AG08396 (cell line): ENCODE measurements around the gene TMPRSS4.

ENCODE experiments used
- DNase-seq: peaks from one replicate; pipeline ENCODE4 v3.0.0; 2012; ENCODE audit warnings: low spot score, mixed read lengths

The TMPRSS4 gene

DNA sequence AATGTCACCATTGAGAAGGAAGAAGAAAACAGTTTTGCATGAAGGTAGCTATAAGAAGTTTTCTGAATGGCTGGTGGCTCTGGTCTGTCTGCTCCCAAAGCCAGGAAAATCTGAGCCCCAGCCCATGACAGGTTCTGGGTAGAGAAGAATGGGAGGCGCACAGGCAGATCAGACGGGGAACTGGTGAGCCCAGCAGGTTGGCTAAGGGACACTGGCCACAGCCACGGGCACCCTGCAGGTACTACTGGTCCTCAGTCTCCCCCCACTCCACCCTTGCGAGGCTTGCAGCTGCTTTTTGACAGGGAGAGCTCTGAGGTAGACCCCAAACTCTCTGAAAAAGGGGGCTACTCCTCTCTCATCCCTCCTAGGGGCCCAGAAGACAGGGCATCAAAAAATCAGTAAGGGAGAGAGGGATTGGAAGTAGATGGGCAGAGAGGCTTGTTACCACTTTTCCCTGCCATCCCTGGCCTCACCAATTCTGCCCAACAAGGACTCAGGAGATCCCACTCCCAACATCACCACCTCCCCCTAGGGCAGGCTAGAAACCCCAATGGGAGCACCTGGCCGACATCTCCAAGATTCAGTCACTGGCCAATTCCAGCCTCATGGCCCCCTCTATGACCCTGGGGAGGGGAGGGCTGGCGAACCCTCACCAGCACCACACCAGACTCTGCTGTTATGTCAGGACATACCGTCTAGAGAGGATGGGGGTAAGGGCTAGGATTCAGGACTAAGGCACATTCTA, 58.3 kb downstream of the TMPRSS4 start:
- no peak for DNase-seq

DNA sequence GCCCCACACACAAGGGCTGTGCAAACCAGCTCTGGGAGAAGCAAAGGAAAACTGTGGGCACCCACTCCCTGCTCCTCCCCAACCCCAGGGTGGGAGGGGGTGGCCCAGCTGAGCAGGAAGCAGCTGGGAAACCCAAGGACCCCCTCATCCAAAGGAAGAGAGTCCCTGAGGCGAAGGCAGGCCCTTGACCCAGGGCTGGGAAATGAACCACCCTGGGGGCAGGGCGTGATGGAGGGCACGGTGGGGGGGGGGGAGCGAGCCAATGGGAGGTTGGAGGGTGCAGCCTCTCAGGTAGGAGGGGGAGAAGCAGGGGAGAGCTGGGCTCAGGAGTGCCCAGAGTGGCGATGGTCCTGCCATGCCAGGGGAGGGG, 58.9 kb downstream of the TMPRSS4 start:
- no peak for DNase-seq

DNA sequence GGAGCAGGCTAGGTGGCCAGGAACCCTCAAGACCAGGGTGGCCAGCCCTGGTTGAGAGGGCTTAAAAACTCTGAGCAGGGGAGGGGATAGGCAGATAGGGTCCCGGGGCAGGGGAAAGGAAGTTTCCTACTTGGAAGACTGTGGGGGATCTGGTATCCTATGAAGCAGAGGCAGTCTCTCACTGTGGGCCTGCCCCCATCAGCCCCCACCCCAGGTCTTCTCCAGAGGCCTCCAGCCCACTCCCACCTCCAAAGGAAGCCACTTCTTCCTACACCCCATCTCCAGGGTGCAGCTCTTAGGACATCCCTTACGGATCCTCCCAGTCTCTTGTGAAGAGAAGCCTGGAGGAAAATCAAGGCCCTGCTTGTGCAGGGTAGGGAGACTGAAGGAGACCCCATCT, 59.5 kb downstream of the TMPRSS4 start:
- no peak for DNase-seq

DNA sequence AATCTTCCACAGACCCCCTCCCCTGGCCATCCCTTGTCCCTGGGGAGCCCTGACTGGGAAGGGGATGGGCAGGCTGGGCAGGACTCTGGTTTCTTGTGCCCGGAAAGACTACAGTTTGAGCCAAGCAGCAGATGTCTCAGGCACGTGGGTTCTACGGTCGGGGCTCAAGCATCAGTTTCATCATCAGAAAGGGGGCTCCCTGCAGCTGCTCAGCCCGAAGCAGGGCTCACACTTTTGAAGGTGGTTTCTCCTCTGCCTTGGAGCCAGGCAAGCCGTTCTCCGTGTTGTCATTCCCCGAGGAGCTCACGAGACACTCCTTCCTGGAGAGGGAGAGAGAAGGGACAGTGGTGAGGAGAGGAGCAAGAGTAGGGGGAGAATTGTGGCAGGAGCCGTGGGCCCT, 59.9 kb downstream of the TMPRSS4 start:
- no peak for DNase-seq

DNA sequence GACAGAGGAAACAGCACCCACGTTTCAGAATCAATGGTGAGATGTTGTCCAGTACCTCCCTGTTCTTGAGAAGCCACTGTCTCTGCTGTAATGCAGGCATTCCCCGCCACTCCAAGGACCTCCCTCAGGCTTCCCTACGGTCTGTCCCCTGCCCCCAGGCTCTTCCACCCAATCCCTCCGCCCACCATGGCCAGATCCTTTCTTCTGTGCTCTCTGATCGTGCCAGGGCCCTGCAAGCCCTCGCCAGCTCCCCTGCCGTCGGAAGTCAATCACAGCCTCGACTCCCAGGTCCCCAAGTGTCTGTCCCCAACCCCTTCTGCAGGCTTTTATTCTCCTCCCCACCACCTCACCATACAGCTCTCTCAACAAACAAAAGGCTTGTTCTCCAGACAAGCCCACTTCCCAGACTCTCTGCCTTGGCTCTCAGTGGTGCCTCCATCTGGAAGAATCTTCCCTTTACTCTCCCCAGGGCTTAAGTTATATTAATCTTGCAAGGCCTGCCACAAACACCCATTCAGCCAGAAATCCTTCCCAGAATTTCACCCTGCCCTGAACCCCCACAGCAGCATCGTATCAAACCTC, 62.1 kb downstream of the TMPRSS4 start:
- DNase-seq: no peak

DNA sequence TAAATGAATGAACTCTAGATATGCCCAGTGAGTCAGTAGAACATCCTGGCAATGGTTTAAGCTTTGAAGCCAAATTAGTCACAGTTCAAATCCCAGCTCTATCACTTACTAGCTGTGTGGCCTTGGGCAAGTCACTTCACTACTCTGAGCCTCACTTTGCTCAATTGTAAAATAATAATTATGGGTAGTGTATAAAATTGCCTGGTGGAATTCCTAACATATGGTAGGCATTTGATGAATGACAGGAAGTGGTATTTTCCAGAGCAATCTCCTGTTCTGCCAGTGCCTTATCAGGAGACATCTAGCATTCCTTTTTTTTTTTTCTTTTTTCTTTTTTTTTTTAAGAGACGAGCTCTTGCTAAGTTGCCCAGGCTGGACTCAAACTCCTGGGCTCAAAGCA, 62.7 kb downstream of the TMPRSS4 start:
- no peak for DNase-seq

DNA sequence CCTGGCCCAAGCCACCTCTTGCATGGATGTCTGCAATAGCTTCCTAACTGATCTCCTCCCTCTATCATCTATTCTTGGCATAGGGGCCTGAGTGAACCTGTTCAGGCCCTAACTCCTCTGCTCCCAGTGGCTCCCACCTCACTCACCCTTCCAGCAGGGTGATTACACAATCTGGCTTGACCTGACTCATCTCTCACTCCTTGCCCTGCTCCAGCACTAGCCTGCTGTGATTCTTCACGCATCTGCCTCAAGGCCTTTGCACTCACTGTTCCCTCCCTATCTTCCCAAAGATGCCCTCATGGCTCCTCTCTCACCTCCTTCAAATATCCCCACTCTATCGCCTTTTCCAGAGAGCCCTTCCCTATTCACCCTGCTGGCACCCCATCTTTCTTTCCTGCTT, 65.2 kb downstream of the TMPRSS4 start:
- no peak for DNase-seq

DNA sequence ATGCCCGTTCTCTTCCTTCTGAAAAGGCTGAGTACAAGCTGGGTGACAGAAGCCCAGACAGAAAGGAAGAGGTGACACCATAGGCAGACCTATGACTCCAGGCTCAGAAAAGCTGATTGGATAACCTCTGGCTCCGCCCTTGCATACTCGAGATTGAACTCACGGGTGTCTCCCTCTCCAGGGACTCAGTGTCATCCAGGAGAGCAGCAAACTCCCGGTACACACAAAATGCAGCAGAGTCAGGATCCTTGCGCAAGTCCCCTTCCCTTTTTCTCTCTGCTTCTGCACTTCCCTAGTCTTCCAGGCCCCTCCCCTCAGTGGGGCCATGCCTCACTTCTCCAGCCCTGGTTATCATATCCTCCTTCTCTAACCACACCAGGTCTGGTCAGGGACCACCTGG, 65.9 kb downstream of the TMPRSS4 start:
- DNase-seq: no peak

DNA sequence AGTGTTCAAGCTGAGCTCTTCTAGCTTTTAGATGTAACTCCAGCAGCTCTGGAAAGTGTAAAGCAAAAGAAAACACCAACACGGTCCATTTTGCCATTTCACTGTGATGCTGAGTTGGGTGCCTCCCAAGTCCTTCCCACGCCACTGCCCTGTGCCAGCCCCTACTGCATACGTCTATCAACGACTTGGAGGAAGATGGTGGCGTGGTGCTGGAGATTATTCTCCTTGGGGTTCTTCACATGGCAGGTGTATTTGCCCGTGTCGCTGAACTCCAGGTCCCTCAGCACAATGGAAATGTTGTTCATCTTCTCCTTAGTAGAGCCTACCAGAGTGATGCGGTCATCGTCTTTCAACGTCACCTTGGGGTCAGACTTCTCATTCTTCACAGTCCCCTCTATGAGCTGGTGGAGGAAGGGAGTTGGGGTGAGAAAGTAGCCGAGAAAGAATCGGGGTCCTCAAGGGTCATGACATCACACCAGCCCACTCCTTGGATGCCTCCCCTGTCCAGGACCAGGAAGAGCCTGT, 66.8 kb downstream of the TMPRSS4 start:
- no peak for DNase-seq

DNA sequence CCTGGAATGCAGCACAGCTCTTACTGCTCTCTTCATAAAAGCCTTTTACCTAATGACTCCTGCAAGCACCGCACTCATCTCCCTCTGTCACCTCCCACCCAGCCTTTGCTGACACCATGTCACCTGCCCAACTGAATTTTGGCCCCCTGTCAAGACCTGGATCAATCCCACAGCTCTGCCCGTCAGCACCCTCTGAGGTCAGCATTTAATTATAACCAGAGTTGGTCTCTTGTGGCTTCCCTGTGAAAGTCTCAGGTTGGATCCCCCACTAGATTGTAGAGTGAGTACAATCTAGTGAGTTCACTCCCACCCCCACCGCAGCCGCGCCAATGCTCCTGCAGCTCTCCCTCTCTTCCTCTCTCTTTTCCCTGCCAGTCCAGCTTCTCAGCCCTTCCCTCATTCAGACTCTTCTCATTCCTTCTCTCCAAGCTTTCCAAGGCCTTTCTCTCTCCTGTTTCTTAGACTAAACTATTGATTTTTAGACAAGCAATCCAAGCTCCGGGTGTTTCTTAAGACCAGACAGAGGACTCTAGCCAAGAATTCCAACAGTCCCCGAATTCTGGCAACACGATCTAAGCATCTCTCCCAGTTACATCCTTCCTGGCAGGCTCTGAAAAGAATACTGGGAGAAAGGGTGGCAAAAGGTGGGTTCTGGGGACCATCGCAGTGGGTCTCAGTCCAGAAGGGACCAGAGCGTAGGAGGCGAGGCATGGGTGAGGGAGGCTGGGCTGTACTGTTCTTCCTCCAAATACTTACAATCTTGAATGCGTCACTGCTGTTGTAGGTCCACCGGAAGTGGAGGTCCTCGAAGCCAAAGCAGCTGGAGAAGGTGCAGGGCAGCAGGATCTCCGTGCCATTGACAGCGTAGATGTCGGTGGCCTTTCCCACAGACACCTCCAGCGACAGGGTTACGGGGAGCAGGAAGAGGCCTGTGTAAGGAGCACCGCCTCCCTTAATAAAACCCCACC, 67.7 kb downstream of the TMPRSS4 start:
- no peak for DNase-seq

DNA sequence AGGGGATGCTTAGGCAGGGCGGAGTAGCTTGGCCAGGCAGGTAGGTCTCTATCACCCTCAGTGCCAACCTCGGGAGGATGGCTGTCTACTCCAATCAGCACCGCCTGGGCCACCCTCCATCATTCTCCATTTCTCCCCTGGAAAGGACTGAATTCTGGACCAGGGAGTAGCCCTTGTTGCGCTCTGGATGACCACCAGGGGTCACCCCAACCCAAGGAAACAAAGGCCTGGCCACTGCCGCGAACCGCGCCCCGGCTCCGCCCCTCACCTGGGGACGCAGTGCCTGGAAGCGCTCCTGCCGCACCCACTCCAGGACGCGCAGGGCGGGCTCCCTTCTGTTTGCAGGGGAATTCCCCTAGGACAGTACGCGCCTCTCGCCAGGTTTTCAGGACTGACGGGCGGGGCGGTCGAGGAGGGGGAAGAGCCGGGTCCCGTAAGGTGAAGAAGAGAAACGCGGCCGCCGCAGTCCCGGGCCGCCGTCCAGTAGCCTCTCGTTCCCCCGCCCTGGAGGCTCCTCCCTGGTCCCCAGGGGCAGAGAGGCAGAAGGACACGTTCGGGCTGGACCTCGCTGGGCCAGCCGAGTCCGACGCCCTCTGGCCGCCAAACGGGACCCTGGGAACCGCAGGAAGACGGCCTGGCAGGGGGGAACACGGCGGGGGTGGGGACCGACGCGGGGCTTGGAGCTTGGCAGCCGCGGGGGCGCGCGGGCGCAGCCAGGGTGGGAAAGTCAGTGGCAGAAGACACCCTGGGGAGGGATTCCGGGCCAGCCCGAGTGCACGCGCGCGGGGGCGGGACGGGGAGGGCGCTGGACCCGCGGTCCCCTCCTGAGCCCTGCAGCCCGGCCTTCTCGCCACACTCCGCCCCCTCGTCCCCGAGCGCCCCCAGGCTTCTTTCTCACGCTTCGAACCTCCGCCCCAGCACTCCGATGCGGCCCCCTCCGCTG, 68.7 kb downstream of the TMPRSS4 start:
- DNase-seq: peak; percentile 95

DNA sequence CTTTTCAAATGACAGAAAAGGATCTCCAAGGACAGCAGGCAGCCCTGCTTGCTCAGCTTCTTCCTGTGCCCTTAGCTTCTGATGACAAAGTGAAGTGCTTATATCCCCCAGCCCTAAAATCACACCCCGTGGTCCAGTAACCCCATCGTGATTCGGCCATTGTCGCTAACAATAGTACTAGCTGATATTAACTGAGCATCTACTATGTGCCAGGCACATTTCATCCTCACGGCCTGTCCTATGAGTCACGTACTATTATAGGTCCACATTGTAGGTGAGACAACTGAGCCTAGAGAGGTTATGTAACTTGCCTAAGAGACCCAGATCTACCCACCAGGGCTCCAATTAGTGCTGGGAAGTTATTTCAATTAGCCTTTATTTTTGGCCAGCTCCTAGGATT, 69.7 kb downstream of the TMPRSS4 start:
- DNase-seq: no peak

DNA sequence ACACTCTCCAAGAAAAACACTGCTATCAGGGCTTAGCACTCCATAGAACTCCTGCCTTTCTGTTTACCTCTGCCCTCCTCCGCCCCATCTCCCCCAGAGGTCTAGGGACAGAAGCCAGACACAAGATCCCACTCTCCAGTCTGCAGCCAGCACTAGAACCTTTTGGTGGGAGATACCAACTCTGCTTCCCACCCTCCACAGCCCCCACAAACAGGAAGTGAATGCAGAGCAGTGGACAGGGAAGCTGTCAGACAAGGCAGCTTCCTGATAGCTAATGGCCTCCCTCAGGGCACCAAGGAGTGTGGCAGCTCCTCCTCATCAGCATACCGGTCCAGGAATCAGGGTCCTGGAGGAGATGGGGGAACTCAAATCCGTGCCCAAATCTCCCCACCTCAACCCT, 70.6 kb downstream of the TMPRSS4 start:
- no peak for DNase-seq

DNA sequence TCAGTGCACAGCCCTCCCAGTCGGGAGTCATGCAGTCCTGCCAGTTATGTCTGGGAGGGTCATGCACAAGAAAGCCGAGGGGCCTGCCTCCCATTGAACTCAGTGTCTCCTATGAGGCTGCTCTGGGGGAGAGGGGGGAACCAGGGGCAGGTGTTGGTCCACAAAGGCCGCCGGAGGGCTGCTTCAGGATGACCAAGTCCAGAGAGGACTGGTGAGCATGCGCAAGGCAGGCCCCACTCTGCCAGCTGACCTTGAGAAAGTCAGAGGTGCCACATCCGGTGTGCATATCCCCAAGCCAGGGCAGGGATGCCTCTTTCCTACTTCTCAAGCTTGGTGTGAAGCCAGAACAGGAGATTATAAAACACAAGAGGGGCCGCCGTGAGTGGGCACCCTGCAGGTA, 71.4 kb downstream of the TMPRSS4 start:
- DNase-seq: no peak

DNA sequence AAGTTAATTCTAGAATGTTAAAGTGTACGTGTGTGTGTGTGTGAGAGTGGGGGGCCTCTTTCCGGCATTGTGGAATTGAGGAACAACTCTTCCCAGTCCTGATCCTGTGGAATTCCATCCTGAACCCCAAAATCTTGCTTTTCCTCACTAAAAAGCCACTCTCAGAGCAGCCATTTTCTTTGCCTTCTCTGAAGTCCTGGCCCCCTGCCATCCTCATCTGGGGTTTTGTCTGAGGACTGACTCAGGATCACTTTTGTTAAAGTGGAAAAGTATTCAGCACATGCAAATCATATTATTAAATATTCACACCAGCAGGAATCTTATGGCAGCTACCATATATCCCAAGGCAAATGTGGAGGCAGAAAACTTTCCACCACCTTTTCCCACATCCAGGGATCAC, 72.0 kb downstream of the TMPRSS4 start:
- DNase-seq: peak; percentile 39

DNA sequence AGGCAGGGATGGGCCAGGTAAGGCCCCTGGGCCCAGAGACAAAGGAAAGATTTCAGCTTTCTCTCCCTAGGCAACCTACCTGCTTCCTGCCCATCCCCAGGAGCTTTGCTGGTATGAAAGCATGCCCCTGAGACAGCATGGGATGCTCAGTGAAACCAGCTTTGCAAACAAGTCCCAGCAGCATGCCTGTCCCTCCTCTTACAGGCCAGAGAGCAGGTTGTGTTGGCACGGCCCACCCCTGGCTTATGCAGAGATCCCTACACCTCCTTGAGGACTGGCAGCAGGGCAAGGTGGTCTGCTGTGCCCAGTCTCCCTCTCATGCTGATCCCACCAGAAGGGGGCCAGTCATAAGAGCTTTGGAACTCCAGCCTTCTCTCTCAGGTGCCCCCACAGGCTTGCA, 72.6 kb downstream of the TMPRSS4 start:
- DNase-seq: no peak

DNA sequence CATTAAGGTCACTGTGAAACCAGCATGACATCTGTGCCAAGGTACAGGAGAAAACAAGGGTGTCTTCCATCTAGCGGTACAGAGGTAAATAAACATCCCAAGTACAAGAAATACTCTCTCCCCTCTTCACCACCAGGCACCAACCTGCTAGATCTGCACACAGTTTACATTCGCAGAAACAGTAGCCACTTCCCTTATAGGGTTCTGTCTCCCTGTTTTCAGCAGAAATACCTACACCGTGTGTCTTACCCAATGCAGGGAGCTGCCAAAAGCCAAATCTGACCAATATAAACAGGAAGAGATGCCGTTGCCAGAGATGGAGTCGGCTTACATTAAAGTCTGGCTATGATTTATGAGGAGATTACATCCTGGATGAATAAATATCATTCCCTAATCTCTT, 74.6 kb downstream of the TMPRSS4 start:
- DNase-seq: peak; percentile 61

DNA sequence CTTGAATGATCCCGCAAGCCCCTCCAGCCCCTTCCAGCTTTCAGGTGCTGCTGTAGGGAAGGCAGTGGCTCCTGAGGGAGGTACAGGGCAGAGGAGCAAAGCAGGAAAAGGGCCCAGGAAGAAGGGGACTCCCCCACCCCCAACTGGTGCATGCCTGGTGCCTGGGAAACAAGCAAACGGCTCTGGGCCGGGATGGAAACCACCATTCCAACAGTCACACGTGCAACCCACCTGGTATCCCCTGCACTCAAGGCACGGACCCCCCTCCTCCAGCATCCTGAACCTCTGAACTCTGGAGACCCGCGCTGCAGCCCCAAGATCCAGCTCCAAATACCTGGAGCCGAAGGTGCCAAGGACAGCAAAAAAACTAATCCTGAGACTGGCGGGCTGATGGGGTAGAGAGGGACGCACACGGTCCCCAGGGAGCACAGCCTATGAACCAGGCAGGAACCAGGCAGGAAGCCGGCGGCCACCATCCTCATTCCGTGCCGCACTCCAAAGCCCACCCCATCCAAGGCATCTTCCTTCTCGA, 75.2 kb downstream of the TMPRSS4 start:
- DNase-seq: no peak

DNA sequence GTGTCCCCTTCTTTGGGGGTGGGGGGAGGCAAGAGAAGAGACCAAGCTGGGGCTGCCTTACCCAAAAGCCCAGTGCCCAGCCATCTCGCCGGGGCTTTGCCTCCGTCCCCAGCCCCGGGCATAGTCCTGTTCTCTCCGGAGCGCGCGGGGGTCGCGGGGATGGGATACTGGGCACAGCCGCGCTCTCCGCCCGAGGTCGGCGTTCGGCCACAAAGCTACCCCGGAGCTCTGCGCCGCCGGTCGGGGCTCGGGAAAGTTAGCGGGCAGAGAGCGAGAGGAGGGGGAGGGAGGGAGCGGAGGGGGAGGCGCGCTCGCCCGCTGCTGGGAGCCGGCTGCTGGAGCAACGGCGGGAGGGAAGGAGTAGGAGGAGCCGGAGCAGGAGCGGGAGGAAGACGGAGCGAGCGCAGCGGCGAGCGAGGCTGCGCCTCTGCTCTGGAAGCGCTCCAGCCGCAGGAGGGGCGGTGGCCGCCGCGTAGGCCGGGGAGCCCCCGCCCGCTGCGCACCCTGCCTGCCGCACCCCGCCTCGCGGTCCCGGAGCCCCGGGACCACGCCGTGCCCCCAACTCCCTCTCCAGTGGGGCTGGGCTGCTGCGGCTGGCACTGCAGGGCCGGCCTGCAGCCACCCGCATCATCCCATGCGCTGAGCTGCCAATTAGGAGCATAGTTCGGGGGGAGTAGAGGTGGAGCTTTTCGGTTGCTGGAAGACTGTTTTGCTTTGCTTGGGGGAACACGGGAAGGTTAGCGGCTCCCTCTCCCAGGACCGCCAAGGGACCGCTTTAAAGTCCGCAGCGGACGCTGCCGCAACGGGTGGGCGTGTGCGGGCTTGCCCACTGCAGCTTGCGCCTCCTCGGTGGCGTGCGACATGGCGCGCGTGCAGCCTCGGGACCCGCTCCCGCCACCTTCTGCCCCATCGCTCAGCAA, 75.9 kb downstream of the TMPRSS4 start, which contains the start of gene SCN4B:
TSS of gene SCN4B (minus strand) at position 272 of the 920 bp plus-strand sequence. CDS start at position 122, 150 bp downstream.
- peak; percentile 90 for DNase-seq

DNA sequence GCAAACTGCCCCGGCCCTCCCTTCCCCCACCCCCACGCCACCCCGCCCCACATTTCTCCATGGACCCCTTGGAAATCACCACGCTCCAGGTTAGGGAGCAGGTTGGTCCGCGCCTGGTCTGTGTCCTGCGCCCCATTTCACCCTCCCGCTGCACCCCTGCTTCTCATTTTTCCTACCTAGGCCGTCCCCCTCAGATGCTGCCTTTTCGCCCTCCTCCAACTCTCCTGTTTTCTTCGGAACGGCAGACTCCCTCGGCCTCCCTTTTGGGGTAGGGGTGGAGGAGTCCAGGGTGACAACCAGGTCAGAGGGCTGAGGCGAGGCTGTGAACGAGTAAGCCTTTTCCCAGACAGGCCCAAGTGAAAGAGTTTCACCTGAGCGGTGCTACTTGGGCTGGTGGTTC, 76.6 kb downstream of the TMPRSS4 start:
- DNase-seq: no peak
